Measurements from ENCODE around the gene ZNF697. TPM values are rescaled to one million over a fixed set of nuclear protein-coding genes. Genes with fewer than 3 reads are reported as not detected.

ZNF697 gene
- total RNA-seq, 1 experiment from 2014 or later, result 17.4 TPM

DNA sequence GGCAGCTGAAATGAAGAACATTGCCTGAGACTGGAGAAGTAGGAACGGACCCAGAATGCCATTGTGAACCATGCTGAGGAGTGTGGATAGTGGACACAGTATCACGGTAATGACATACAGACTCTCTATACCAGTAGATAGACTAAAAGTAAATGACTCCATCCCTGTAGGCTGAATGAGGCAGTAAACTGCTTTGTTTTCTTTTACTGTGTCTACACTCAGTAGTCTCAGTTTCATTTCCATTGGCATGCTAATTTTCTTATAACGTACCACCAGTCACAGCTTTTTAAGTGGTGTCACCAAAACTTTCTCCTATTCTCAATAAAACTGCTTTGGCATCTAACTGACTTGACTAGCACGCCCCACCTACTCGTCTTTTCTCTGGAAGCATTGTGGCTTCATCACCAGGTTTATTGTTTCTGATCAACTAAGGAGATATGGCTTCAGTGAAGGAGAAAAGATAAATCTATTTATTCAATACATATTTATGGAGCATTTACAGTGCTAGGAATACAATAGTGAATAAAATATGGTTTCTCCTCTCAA, 8.4 kb upstream of the ZNF697 start:
- H2AK5ac ChIP-seq (ENCODE audit: insufficient read length, low read length), result no peak overlapping the region
- H2BK15ac ChIP-seq (ENCODE audit: low read depth, low read length), result no peak overlapping the region
- no peaks in the 10 kb centered on the region for H3K79me2 ChIP-seq (ENCODE audit: insufficient read depth, low read length)
- no peak overlapping the region for H2BK20ac ChIP-seq (ENCODE audit: low read depth, low read length, poor library complexity, severe bottlenecking)
- Mint-ChIP-seq H3K4me1 (peaks cover 27 to 35% of the 10 kb centered on the region in 2 experiments), H3K27ac (no peak overlapping the region; a peak in 1 of 7 replicates), H3K9me3 (no peaks in the 10 kb centered on the region), H3K36me3 (ENCODE audit: insufficient read depth in 1 of 3, low read depth in 3 of 3) (no peaks in the 10 kb centered on the region), H3K27me3 (ENCODE audit: low read depth) (no peaks in the 10 kb centered on the region; the same call in 1 of the 2 replicates), H3K4me3 (no peak overlapping the region)
- H3K4me2 ChIP-seq (ENCODE audit: insufficient read depth, insufficient read length, low read length), result no peak overlapping the region
- no peaks in the 10 kb centered on the region for H3K79me1 ChIP-seq (ENCODE audit: insufficient read depth, low read depth, low read length, poor library complexity, severe bottlenecking)
- no CpG with 5 or more reads among the region's 5 CpGs for WGBS (ENCODE audit: extremely low coverage, insufficient read length, low lambda C conversion rate)
- H3K9ac ChIP-seq (ENCODE audit: extremely low read depth, insufficient read length, low read length), result no peak overlapping the region
- no peak overlapping the region for H3T11ph ChIP-seq (ENCODE audit: low read length)
- no peaks in the 10 kb centered on the region for H3K23me2 ChIP-seq (ENCODE audit: insufficient read length, low read depth, low read length, poor library complexity, severe bottlenecking)
- no peak overlapping the region for H3K18ac ChIP-seq (ENCODE audit: insufficient read length, low read depth, low read length)
- H3K14ac ChIP-seq (ENCODE audit: insufficient read depth, low read length), result no peak overlapping the region
- H2AFZ ChIP-seq (ENCODE audit: low read length), result no peak overlapping the region
- H2BK120ac ChIP-seq (ENCODE audit: low read depth, low read length, poor library complexity, severe bottlenecking), result no peak overlapping the region
- H2BK12ac ChIP-seq (ENCODE audit: insufficient read length, low read depth, low read length), result no peak overlapping the region
- no peak overlapping the region for H3K27ac ChIP-seq (ENCODE audit: insufficient read length, low read depth, low read length)
- no peak overlapping the region for H3K56ac ChIP-seq (ENCODE audit: insufficient read length, low read depth, low read length)
- H3K9me3 ChIP-seq (ENCODE audit: control insufficient read depth, low read depth, low read length), result no peaks in the 10 kb centered on the region
- TF ChIP-seq, protein P1, sequence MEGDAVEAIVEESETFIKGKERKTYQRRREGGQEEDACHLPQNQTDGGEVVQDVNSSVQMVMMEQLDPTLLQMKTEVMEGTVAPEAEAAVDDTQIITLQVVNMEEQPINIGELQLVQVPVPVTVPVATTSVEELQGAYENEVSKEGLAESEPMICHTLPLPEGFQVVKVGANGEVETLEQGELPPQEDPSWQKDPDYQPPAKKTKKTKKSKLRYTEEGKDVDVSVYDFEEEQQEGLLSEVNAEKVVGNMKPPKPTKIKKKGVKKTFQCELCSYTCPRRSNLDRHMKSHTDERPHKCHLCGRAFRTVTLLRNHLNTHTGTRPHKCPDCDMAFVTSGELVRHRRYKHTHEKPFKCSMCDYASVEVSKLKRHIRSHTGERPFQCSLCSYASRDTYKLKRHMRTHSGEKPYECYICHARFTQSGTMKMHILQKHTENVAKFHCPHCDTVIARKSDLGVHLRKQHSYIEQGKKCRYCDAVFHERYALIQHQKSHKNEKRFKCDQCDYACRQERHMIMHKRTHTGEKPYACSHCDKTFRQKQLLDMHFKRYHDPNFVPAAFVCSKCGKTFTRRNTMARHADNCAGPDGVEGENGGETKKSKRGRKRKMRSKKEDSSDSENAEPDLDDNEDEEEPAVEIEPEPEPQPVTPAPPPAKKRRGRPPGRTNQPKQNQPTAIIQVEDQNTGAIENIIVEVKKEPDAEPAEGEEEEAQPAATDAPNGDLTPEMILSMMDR (conservative IDR thresholded peaks at IDR 0.05), result no peak
- no peaks in the 10 kb centered on the region for H3K27me3 ChIP-seq (ENCODE audit: insufficient read depth, low read length)
- H4K8ac ChIP-seq (replicated peaks; ENCODE audit: insufficient read length, low read depth, low read length), result no peak overlapping the region
- H4K20me1 ChIP-seq (ENCODE audit: control insufficient read depth, insufficient read depth, insufficient read length), result no peaks in the 10 kb centered on the region
- no peak overlapping the region for H4K91ac ChIP-seq (ENCODE audit: insufficient read length, low read depth, low read length)
- H4K5ac ChIP-seq (ENCODE audit: insufficient read length, low read depth, low read length), result no peak overlapping the region
- H3K4ac ChIP-seq (ENCODE audit: low read depth, low read length), result no peak overlapping the region
- DNase-seq, result no peak
- no peak overlapping the region for H2BK5ac ChIP-seq (ENCODE audit: insufficient read length, low read length)
- H3K4me1 ChIP-seq (ENCODE audit: insufficient read depth, low read length), result peaks cover 7% of the 10 kb centered on the region
- no peak overlapping the region for H3K23ac ChIP-seq (ENCODE audit: insufficient read length, low read depth, low read length)

Data from H9 (cell line).